Measurements from ENCODE around the gene CTDP1. TPM values are rescaled to one million over a fixed set of nuclear protein-coding genes. Genes with fewer than 3 reads are reported as not detected.
"Not testable (repeated sequence)": the region's sequence is repeated elsewhere in the genome, so short reads cannot be mapped to it uniquely, and the experiment has no call there.

The CTDP1 gene
- total RNA-seq, 3 donors from 2014 or later, result 28.6 to 37.4 (median 30.1) TPM

GRCh38 chr18:79692886-79693285 is 13.3 kb downstream of the CTDP1 start:
- H3K4me1 ChIP-seq (ENCODE audit: low read depth), result peaks cover 2% of the 10 kb centered on the region
- intact Hi-C loops (cut with DNase I, micrococcal nuclease), result no loop called here
- no peaks in the 10 kb centered on the region for H3K9me3 ChIP-seq
- ATAC-seq (peak; percentile 7), DNase-seq (no peak)
- H3K36me3 ChIP-seq (ENCODE audit: low read depth), result peaks cover 8% of the 10 kb centered on the region
- TF ChIP-seq, protein P1, sequence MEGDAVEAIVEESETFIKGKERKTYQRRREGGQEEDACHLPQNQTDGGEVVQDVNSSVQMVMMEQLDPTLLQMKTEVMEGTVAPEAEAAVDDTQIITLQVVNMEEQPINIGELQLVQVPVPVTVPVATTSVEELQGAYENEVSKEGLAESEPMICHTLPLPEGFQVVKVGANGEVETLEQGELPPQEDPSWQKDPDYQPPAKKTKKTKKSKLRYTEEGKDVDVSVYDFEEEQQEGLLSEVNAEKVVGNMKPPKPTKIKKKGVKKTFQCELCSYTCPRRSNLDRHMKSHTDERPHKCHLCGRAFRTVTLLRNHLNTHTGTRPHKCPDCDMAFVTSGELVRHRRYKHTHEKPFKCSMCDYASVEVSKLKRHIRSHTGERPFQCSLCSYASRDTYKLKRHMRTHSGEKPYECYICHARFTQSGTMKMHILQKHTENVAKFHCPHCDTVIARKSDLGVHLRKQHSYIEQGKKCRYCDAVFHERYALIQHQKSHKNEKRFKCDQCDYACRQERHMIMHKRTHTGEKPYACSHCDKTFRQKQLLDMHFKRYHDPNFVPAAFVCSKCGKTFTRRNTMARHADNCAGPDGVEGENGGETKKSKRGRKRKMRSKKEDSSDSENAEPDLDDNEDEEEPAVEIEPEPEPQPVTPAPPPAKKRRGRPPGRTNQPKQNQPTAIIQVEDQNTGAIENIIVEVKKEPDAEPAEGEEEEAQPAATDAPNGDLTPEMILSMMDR (IDR thresholded peaks at IDR 0.05), result no peak
- H3K4me3 ChIP-seq, result no peak overlapping the region

- DNase-seq, result no peak
Measured at GRCh38 chr18:79693561-79694205, 14.1 kb downstream of the CTDP1 start.

DNA sequence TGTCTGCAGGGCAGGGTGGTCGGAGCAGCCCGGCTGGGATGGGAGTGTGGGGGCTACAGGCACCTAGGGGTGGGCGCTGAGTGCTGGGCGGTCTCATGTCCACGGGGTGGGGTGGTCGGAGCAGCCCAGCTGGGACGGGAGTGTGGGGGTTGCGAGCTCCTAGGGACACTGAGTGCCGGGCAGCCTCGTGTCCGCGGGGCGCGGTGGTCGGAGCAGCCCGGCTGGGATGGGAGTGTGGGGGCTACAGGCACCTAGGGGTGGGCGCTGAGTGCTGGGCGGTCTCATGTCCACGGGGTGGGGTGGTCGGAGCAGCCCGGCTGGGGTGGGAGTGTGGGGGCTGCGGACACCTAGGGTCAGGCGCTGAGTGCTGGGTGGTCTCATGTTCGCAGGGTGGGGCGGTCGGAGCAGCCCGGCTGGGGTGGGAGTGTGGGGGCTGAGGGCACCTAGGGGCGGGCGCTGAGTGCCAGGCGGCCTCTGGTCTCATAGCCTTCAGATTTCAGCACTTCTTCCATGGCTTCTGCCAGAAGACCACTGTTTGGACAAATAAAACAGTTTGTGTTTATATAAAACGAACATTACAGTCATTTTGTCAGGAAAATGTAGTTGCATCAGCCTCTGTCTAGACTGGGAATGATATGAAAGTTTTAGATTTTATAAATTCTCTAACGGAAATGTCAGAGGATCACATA is 14.7 kb downstream of the CTDP1 start:
- ATAC-seq; H3K4me3 ChIP-seq; intact Hi-C loops (cut with DNase I, micrococcal nuclease); DNase-seq; H3K9me3 ChIP-seq: not testable (repeated sequence)
- H3K36me3 ChIP-seq (ENCODE audit: low read depth), result peaks cover 14% of the 10 kb centered on the region
- H3K4me1 ChIP-seq (ENCODE audit: low read depth), result peaks cover 10% of the 10 kb centered on the region

More at GRCh38 chr18:79693561-79694205, 14.1 kb downstream of the CTDP1 start:
- intact Hi-C loops (cut with DNase I, micrococcal nuclease), result no loop called here
- no peaks in the 10 kb centered on the region for H3K9me3 ChIP-seq
- ATAC-seq, result peak; percentile 12
- peaks cover 4% of the 10 kb centered on the region for H3K4me1 ChIP-seq (ENCODE audit: low read depth)
- TF ChIP-seq, protein P1 (IDR thresholded peaks at IDR 0.05), result no peak
- peaks cover 14% of the 10 kb centered on the region for H3K36me3 ChIP-seq (ENCODE audit: low read depth)
- no peak overlapping the region for H3K4me3 ChIP-seq

DNA sequence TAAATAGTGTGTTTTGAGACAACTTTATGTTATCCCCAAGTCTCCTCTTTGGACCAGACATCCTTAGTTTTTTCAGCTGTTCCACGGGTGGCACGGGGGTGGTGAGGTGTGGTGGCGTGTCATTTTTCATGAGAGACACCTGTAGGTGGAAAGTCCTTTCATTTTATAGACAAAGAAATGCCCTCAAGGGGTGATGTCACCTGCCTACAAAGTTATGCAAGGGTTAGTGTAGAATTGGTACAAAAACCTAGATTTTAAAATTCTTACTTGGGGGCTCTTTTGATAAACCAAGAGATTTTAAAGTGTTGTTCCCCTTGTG is 15.3 kb downstream of the CTDP1 start:
- Histone ChIP-seq H3K4me1 (ENCODE audit: low read depth) (peaks cover 13% of the 10 kb centered on the region), H3K9me3 (no peaks in the 10 kb centered on the region), H3K4me3 (no peak overlapping the region), H3K36me3 (ENCODE audit: low read depth) (peaks cover 14% of the 10 kb centered on the region)
- TF ChIP-seq, protein P1 (IDR thresholded peaks at IDR 0.05), result no peak
- no peak for ATAC-seq
- no peak for DNase-seq
- intact Hi-C loops (cut with DNase I, micrococcal nuclease), result no loop called here

- Histone ChIP-seq H3K4me3 (no peak overlapping the region), H3K4me1 (ENCODE audit: low read depth) (peaks cover 17% of the 10 kb centered on the region), H3K9me3 (no peaks in the 10 kb centered on the region), H3K36me3 (ENCODE audit: low read depth) (peaks cover 14% of the 10 kb centered on the region)
- ATAC-seq, result no peak
- intact Hi-C loops (cut with DNase I, micrococcal nuclease), result no loop called here
- peak in 1 of 3 donors; percentile 11 for DNase-seq
- TF ChIP-seq, protein P1 (IDR thresholded peaks at IDR 0.05), result no peak
Measured at GRCh38 chr18:79695269-79695668, 15.7 kb downstream of the CTDP1 start.

Measured in mucosa of descending colon (tissue), 3 donors.